Measurements from ENCODE around the gene SPATA32. TPM values are rescaled to one million over a fixed set of nuclear protein-coding genes. Genes with fewer than 3 reads are reported as not detected.
A peak's percentile ranks its signal among the peaks of the same experiment; 100 is the strongest.

Gene SPATA32
- total RNA-seq, 1 experiment from 2014 or later: 0.81 TPM

DNA sequence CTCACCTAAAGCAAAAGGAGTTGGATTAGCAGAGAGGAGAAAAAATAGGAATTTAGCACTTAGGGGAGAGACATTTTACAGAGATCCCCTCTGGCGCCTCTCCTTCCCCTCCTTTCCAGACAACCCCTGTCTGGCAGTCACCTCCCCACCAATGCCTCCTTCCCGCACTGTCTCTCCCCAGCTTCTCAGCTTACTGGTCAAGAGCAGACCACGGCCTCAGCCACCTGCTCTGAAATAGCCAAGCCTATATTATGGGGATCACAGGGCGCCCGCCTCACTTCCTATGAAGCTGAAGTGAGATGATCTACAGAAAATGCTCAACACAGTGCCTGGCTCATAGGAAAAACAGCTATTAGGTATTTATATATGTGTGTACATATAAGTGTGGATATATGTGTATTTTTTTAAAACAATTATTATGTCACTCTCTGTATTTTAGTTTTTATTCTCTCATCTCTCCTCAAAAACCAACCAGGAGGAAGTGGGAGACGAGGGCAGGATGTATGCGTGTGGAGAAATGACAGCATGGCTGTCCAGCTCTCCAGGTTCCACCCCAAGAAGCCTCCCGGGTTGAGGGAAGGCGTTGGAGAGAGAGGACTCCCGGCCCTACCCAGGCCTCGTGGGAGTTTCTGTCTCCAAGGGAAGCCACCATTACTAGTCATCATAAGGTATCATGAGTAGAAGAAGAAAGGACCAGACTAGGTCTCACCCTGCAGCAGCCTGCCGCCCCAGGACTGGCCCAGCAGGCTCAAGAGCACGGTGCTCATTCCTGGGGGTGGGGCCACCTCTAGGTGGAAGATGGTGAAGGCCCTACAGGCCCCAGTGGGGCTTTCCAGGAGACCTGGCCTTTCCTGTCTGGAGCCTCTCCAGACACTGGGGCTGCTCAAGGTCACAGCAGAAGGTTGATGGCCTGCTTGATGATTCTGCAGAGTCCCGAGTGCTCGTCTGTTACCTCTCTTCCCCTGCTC lies 27.7 kb upstream of the SPATA32 start:
- Histone ChIP-seq H4K5ac (ENCODE audit: insufficient read length, low read depth, low read length) (no peak overlapping the region), H3K23me2 (ENCODE audit: insufficient read length, low read depth, low read length, poor library complexity, severe bottlenecking) (no peaks in the 10 kb centered on the region), H3K27ac (ENCODE audit: insufficient read length, low read depth, low read length) (no peak overlapping the region), H3K79me1 (ENCODE audit: insufficient read depth, low read depth, low read length, poor library complexity, severe bottlenecking) (no peaks in the 10 kb centered on the region), H4K20me1 (ENCODE audit: control insufficient read depth, insufficient read depth, insufficient read length) (no peaks in the 10 kb centered on the region), H2BK15ac (ENCODE audit: low read depth, low read length) (no peak overlapping the region), H3K14ac (ENCODE audit: insufficient read depth, low read length) (no peak overlapping the region), H3K56ac (ENCODE audit: insufficient read length, low read depth, low read length) (no peak overlapping the region), H2BK5ac (ENCODE audit: insufficient read length, low read length) (no peak overlapping the region), H2AK5ac (ENCODE audit: insufficient read length, low read length) (no peak overlapping the region), H3K9me3 (ENCODE audit: control insufficient read depth, low read depth, low read length) (no peaks in the 10 kb centered on the region), H3K4ac (ENCODE audit: low read depth, low read length) (no peak overlapping the region), H2AFZ (ENCODE audit: low read length) (no peak overlapping the region), H3K18ac (ENCODE audit: insufficient read length, low read depth, low read length) (no peak overlapping the region), H3T11ph (ENCODE audit: low read length) (no peak overlapping the region), H4K8ac (replicated peaks; ENCODE audit: insufficient read length, low read depth, low read length) (no peak overlapping the region), H2BK20ac (ENCODE audit: low read depth, low read length, poor library complexity, severe bottlenecking) (no peak overlapping the region), H3K4me1 (ENCODE audit: insufficient read depth, low read length) (no peaks in the 10 kb centered on the region; the same call in 1 of the 2 replicates), H3K23ac (ENCODE audit: insufficient read length, low read depth, low read length) (no peak overlapping the region), H4K91ac (ENCODE audit: insufficient read length, low read depth, low read length) (no peak overlapping the region), H3K9ac (ENCODE audit: extremely low read depth, insufficient read length, low read length) (no peak overlapping the region), H3K27me3 (ENCODE audit: insufficient read depth, low read length) (no peaks in the 10 kb centered on the region), H3K4me2 (ENCODE audit: insufficient read depth, insufficient read length, low read length) (no peak overlapping the region), H3K79me2 (ENCODE audit: insufficient read depth, low read length) (no peaks in the 10 kb centered on the region; the same call in 1 of the 2 replicates), H2BK120ac (ENCODE audit: low read depth, low read length, poor library complexity, severe bottlenecking) (no peak overlapping the region), H2BK12ac (ENCODE audit: insufficient read length, low read depth, low read length) (no peak overlapping the region)
- Mint-ChIP-seq H3K9me3 (no peaks in the 10 kb centered on the region), H3K27me3 (ENCODE audit: low read depth) (no peaks in the 10 kb centered on the region), H3K4me3 (no peak overlapping the region), H3K27ac (peak overlapping the region in 2 of 3 experiments; percentile 28 to 81; a peak in 3 of 7 replicates), H3K4me1 (peaks cover 12 to 17% of the 10 kb centered on the region in 2 experiments), H3K36me3 (ENCODE audit: insufficient read depth in 1 of 3, low read depth in 3 of 3) (peaks cover 8 to 38% (median 37%) of the 10 kb centered on the region in 3 experiments; a peak in 6 of 7 replicates)
- TF ChIP-seq, protein P1, sequence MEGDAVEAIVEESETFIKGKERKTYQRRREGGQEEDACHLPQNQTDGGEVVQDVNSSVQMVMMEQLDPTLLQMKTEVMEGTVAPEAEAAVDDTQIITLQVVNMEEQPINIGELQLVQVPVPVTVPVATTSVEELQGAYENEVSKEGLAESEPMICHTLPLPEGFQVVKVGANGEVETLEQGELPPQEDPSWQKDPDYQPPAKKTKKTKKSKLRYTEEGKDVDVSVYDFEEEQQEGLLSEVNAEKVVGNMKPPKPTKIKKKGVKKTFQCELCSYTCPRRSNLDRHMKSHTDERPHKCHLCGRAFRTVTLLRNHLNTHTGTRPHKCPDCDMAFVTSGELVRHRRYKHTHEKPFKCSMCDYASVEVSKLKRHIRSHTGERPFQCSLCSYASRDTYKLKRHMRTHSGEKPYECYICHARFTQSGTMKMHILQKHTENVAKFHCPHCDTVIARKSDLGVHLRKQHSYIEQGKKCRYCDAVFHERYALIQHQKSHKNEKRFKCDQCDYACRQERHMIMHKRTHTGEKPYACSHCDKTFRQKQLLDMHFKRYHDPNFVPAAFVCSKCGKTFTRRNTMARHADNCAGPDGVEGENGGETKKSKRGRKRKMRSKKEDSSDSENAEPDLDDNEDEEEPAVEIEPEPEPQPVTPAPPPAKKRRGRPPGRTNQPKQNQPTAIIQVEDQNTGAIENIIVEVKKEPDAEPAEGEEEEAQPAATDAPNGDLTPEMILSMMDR (conservative IDR thresholded peaks at IDR 0.05): no peak
- DNase-seq: no peak
- WGBS (ENCODE audit: extremely low coverage, insufficient read length, low lambda C conversion rate): no CpG with 5 or more reads among the region's 15 CpGs
